Transverse colon (tissue), 4 donors: ENCODE measurements around the gene KRTAP10-1. TPM values are rescaled to one million over a fixed set of nuclear protein-coding genes. Genes with fewer than 3 reads are reported as not detected.

Source experiments
- DNase-seq: peaks from one replicate; pipeline ENCODE4 v3.0.0-alpha.2; 2019
- H3K27ac ChIP-seq, 4 donors: fragments of 200-600 bp; sonication (generic); 2 replicates each; pipeline ENCODE4 v1.5.1; 2016 to 2018; ENCODE audit warnings: inconsistent platforms in 4 of 4
- H3K27me3 ChIP-seq: fragments of 200-600 bp; sonication (generic); 2 replicates; pipeline ENCODE4 v1.5.1; 2017; ENCODE audit warnings: inconsistent platforms
- H3K36me3 ChIP-seq, 4 donors: fragments of 200-600 bp; sonication (generic); 2 replicates each; pipeline ENCODE4 v1.5.1; 2017 to 2019; ENCODE audit warnings: inconsistent platforms in 4 of 4
- H3K4me1 ChIP-seq, 4 donors: fragments of 200-600 bp; sonication (generic); 2 replicates each; pipeline ENCODE4 v1.5.1; 2017 to 2020; ENCODE audit warnings: inconsistent platforms in 4 of 4
- H3K4me3 ChIP-seq, 4 donors: fragments of 200-600 bp; sonication (generic); 1 replicate in 1 of 4; 2 replicates in 3 of 4; pipeline versions ENCODE4 v1.5.1 to v1.6.1; 2017 to 2019; ENCODE audit warnings: inconsistent platforms in 4 of 4
- H3K9me3 ChIP-seq, 2 donors: fragments of 200-600 bp; sonication (generic); 2 replicates each; pipeline ENCODE4 v1.5.1; 2017 to 2019; ENCODE audit warnings: inconsistent platforms in 2 of 2
- EP300 ChIP-seq: sonication (generic); formaldehyde crosslinking; IDR thresholded peaks from one replicate; pipeline ENCODE4 v1.6.1; 2017; ENCODE audit warnings: antibody characterized with exemption, low read depth
- POLR2A ChIP-seq: fragments of 450-650 bp; IDR thresholded peaks from one replicate; pipeline ENCODE4 v1.6.1; 2016; ENCODE audit warnings: antibody characterized with exemption, mild to moderate bottlenecking, moderate library complexity
- POLR2AphosphoS5 ChIP-seq, 3 donors: sonication (generic); formaldehyde crosslinking; IDR thresholded peaks; one replicate each; pipeline ENCODE4 v1.6.1; 2016; ENCODE audit warnings: antibody characterized with exemption in 3 of 3
- WGBS, 2 donors: methylation state at CpG; one replicate each; pipeline ENCODE4 v1.1.5; 2018; ENCODE audit warnings: low coverage in 1 of 2; 5-methylcytosine and 5-hydroxymethylcytosine counted together
- in situ Hi-C, 4 donors: fragments of 200-750 bp; cut with MboI; loops; one replicate each; pipeline versions ENCODE4 v1.15.0 to v1.15.1; 2017; ENCODE audit warnings: low sequenced_read_pairs in 3 of 4, low pct_ligation_motif_present in 1 of 4, low pct_unique_long_range_greater_than_20kb in 1 of 4
- intact Hi-C: fragments of 100-400 bp; cut with DNase I; formaldehyde crosslinking; loops from one replicate; pipeline ENCODE4 v1.15.1; 2023; ENCODE audit warnings: low total_unique reads
- total RNA-seq, 4 donors: library from RNA; depleted of rRNA; stranded (reverse); fragments of >200 nt; gene quantifications; one replicate each; pipeline ENCODE4 v1.1.0, GENCODE V29; 2016
- TF ChIP-seq, protein P1 (sequence below), 5 experiments: fragments of 200-600 bp in 3 of 5; fragments of 450-650 bp in 2 of 5; sonication (generic) in 3 of 5; IDR thresholded peaks; 1 replicate in 2 of 5; 2 replicates in 3 of 5; pipeline ENCODE4 v1.5.1; 2016 to 2017; ENCODE audit warnings: antibody characterized with exemption in 5 of 5, inconsistent platforms in 3 of 5, mild to moderate bottlenecking in 2 of 5, moderate library complexity in 1 of 5

KRTAP10-1 gene
- total RNA-seq, 4 donors from 2014 or later = not detected

DNA sequence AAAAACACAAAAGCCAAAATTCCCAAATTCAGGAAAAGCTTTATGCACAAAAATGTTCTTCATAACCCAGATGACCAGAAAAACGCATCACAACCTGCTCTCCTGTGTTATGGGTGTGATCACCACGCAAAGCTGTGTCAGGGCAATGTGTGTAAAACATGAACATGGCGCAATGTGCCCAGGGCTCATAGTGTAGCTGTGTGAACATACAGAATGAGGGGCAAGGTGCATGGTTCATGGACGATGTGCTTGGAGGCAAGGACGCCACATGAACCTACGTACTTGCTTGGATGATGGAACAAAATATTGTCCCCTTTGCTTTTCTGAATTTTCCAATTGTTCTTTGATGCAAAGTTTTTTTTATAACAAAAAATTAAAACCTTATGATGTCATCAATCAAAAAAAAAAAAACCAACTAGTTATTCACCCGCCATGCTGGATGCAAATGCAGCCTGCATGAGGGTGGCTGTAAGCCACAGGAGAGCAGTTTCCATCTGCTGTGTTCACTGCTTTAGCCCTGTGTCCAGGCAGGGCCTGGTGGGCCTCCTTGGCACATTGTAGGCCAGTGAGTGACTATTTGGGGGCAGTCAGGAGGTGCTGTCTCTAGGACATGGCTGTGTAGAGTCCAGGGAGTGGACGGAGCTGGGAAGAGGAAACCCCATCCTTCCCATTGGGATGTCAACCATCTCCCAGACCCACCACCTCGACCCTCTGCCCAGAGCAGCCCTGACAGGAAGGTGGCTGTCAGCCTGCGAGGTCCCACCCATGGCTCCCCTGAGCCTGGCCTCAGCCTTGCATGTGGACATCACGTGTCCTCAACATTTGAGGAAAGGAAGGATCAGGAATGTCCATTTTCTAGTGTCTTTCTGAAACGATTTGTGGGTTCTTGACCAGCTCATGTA, 13.6 kb downstream of the KRTAP10-1 start:
- TF ChIP-seq POLR2AphosphoS5 (IDR thresholded peaks at IDR 0.05) = no peak
- no peak for TF ChIP-seq POLR2A
- TF ChIP-seq, protein P1, sequence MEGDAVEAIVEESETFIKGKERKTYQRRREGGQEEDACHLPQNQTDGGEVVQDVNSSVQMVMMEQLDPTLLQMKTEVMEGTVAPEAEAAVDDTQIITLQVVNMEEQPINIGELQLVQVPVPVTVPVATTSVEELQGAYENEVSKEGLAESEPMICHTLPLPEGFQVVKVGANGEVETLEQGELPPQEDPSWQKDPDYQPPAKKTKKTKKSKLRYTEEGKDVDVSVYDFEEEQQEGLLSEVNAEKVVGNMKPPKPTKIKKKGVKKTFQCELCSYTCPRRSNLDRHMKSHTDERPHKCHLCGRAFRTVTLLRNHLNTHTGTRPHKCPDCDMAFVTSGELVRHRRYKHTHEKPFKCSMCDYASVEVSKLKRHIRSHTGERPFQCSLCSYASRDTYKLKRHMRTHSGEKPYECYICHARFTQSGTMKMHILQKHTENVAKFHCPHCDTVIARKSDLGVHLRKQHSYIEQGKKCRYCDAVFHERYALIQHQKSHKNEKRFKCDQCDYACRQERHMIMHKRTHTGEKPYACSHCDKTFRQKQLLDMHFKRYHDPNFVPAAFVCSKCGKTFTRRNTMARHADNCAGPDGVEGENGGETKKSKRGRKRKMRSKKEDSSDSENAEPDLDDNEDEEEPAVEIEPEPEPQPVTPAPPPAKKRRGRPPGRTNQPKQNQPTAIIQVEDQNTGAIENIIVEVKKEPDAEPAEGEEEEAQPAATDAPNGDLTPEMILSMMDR (IDR thresholded peaks at IDR 0.05) = no peak
- Histone ChIP-seq H3K27me3 (no peaks in the 10 kb centered on the region), H3K4me1 (no peaks in the 10 kb centered on the region), H3K9me3 (no peaks in the 10 kb centered on the region), H3K4me3 (no peak overlapping the region), H3K36me3 (no peaks in the 10 kb centered on the region), H3K27ac (no peak overlapping the region)
- in situ Hi-C loops = no loop called here
- intact Hi-C loops = no loop called here
- no peak for DNase-seq
- WGBS, 2 donors = 84 to 87% methylated on average over 5 to 12 of the region's 12 CpGs

DNA sequence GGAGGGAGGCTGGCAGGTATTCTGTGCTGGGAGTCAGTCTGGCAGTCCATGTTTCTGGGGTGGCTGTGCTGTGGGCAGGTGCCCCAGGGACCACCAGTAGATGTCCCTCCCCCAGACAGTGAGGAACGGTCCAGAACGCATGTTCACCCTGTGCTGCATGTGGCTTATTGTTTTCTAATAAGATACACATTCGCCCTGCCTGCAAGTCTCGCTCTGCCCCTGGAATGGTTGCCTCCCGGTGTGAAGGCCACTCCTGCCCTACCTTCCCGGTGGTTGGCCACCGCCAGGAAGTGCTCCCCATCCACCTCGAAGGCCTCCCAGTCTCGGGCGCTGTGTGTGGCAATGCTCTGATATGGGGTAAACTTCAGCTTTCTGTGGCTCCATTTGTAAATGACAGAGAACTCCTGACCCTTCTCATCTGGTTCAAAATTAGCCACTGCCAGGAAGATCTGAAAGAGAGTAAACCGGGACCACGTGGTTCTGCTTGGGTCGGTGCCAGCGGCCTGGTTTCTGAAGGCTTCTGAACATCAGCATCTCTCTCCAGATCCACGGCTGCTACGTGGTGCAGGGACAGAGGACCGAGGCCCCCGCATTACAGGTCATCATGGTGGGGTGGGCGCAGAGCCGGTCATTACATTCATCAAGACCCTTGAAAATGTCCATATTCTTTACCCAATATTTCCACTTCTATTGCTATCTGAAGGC, 14.5 kb downstream of the KRTAP10-1 start:
- intact Hi-C loops = no loop called here

GRCh38 chr21:44524414-44525371, 15.3 kb downstream of the KRTAP10-1 start:
- in situ Hi-C loops = loop anchor here in 1 of 4 donors (25.0 kb wide), 1 partner anchor 263 kb away; no protein-coding TSS in a partner anchor

More for the DNA sequence above, 14.5 kb downstream of the KRTAP10-1 start:
- H3K27ac ChIP-seq = no peak overlapping the region
- H3K27me3 ChIP-seq = no peaks in the 10 kb centered on the region
- H3K9me3 ChIP-seq = no peaks in the 10 kb centered on the region
- TF ChIP-seq, protein P1 (IDR thresholded peaks at IDR 0.05) = no peak
- TF ChIP-seq POLR2AphosphoS5 (IDR thresholded peaks at IDR 0.05) = no peak
- TF ChIP-seq POLR2A = no peak
- no peak for TF ChIP-seq EP300
- no peaks in the 10 kb centered on the region for H3K4me1 ChIP-seq
- peak; percentile 3 for DNase-seq
- H3K4me3 ChIP-seq = no peak overlapping the region
- in situ Hi-C loops = no loop called here
- H3K36me3 ChIP-seq = no peaks in the 10 kb centered on the region
- 85 to 96% methylated on average over 7 to 20 of the region's 20 CpGs for WGBS, 2 donors

More at GRCh38 chr21:44524414-44525371, 15.3 kb downstream of the KRTAP10-1 start:
- H3K27me3 ChIP-seq = no peaks in the 10 kb centered on the region
- H3K4me3 ChIP-seq = no peak overlapping the region
- WGBS, 2 donors = 60% methylated on average over 2 of the region's 2 CpGs; no CpG with 5 or more reads in 1 of the 2 donors
- no peak for TF ChIP-seq EP300
- no peak for TF ChIP-seq POLR2AphosphoS5 (IDR thresholded peaks at IDR 0.05)
- TF ChIP-seq, protein P1 (IDR thresholded peaks at IDR 0.05) = no peak
- no peak for TF ChIP-seq POLR2A
- intact Hi-C loops = no loop called here
- no peaks in the 10 kb centered on the region for H3K4me1 ChIP-seq
- no peak overlapping the region for H3K27ac ChIP-seq
- H3K36me3 ChIP-seq = no peaks in the 10 kb centered on the region
- no peak for DNase-seq
- H3K9me3 ChIP-seq = no peaks in the 10 kb centered on the region
